Pulmonary artery endothelial cell (primary cell): ENCODE results near the gene LSP1. TPM values are rescaled to one million over a fixed set of nuclear protein-coding genes. Genes with fewer than 3 reads are reported as not detected.
"Not testable (repeated sequence)": the region's sequence is repeated elsewhere in the genome, so short reads cannot be mapped to it uniquely, and the experiment has no call there.

Source experiments
- DNase-seq: peaks from one replicate; pipeline ENCODE4 v3.0.0-alpha.2; 2011; ENCODE audit warnings: low read depth, low spot score
- total RNA-seq: library from RNA; depleted of rRNA; stranded (reverse); fragments of >200 nt; gene quantifications from 2 replicates; pipeline ENCODE4 v1.2.3, GENCODE V29; 2014

LSP1 gene
- not detected in 2 replicates for total RNA-seq

- DNase-seq = no peak
Measured at GRCh38 chr11:1852877-1853276, at the start of gene LSP1. Gene LSP1, plus strand, starts transcription at chr11:1853084. Its CDS starts 61 bp downstream, at chr11:1853145.

- no peak for DNase-seq
Measured at GRCh38 chr11:1803246-1803645, 49.6 kb upstream of the LSP1 start.

GRCh38 chr11:1803835-1804519 is 48.9 kb upstream of the LSP1 start:
- DNase-seq = not testable (repeated sequence)

- DNase-seq = no peak
Measured at GRCh38 chr11:1805525-1805924, 47.4 kb upstream of the LSP1 start.

GRCh38 chr11:1807264-1807995 is 45.5 kb upstream of the LSP1 start:
- DNase-seq = no peak

GRCh38 chr11:1810761-1811160 is 42.1 kb upstream of the LSP1 start:
- no peak for DNase-seq

GRCh38 chr11:1812274-1812673 is 40.6 kb upstream of the LSP1 start:
- DNase-seq = no peak

- DNase-seq = no peak
Measured at GRCh38 chr11:1812801-1813200, 40.1 kb upstream of the LSP1 start.

- DNase-seq = not testable (repeated sequence)
Measured at GRCh38 chr11:1813356-1813755, 39.5 kb upstream of the LSP1 start.

- DNase-seq = no peak
Measured at GRCh38 chr11:1814691-1815090, 38.2 kb upstream of the LSP1 start.

GRCh38 chr11:1815311-1815710 is 37.6 kb upstream of the LSP1 start:
- no peak for DNase-seq

GRCh38 chr11:1815751-1816150 is 37.1 kb upstream of the LSP1 start:
- no peak for DNase-seq

- no peak for DNase-seq
Measured at GRCh38 chr11:1817000-1817399, 35.9 kb upstream of the LSP1 start.

- no peak for DNase-seq
Measured at GRCh38 chr11:1817511-1817910, 35.4 kb upstream of the LSP1 start.

- DNase-seq = no peak
Measured at GRCh38 chr11:1819074-1819473, 33.8 kb upstream of the LSP1 start.

GRCh38 chr11:1820463-1821325 is 32.2 kb upstream of the LSP1 start:
- DNase-seq = no peak

GRCh38 chr11:1821562-1821961 is 31.3 kb upstream of the LSP1 start:
- no peak for DNase-seq

- DNase-seq = no peak
Measured at GRCh38 chr11:1822648-1823375, 30.1 kb upstream of the LSP1 start.

GRCh38 chr11:1823376-1824220 is 29.3 kb upstream of the LSP1 start:
- no peak for DNase-seq

GRCh38 chr11:1824221-1825038 is 28.5 kb upstream of the LSP1 start:
- DNase-seq = no peak
